Stimulated activated CD4-positive, alpha-beta T cell treated with anti-CD3 and anti-CD28 coated beads, Interleukin-2, amount 100 ng/mL, for 4 hours (primary cell): Measurements from ENCODE around the gene MYOM1.

Experiments
- DNase-seq: peaks from one replicate; pipeline ENCODE4 v3.0.0-alpha.2; 2020; ENCODE audit warnings: low read depth

MYOM1 gene

DNA sequence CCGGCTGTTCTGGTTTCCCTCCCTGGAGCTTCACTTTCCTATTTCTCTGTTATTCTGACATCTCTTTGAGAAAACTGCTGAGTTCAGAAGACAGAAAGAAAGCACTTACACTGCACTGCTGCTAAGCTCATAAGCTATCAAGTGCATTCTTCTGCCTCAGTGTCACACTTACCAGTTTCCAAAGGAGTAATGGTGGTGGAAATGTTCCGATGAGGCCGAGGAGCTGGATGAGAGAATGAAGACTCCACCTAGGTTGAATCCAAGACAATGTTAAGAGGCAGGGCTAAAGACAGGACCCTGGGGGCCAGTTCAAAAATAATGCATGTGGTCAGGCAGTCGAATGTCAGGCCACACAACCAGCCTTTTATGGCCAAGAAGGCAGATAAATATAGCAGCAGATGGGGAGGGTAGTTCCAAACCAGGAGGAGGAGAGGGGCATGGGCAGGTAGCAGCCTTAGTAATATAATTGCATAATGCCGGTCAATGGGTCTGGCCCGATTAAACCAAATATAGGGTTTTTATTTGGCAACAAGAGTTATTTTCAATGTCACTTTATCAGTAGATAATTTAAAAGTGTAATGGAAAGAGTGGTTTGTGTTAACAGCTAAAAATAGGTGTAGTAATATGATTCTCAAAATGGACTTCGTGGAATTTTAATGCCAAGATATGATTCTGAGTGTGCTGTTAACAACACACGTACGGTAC is at the start of gene MYOM1:
Gene MYOM1 (minus strand): TSS at position 338 of the 705 bp plus-strand sequence. CDS start 4,745 bp downstream, outside the sequence.
- no peak for DNase-seq

DNA sequence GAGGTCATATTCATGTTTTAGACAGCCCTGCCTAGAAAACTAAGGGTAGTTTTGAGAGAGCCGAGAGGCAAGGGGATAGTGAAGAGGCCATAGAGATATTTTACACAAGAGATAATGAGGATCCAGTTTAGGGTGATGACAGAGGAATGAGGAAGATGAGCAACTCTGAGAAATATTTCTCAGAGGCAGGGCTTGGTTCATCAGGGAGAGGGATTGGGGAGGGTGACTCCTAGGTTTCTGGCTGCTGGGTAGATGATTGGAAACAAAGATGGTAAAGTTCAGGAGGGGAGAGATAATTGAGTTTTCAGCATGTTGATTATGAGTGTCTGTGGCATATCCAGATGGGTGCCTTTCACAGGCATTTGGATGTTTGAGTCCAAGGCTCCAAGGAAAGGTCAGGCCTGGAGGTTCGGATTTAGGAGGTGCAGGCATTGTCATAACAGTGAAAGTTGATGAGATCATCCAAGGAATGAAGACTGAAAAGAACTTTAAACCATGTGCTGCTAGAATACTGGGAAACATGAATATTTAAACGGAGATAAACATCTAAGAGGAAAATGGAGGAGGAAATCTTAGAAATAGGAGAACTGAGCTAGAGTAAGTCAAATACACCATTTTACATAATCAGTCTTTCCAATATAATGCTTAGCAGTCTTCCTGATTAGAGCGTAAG is 49.6 kb upstream of the MYOM1 start:
- no peak for DNase-seq

DNA sequence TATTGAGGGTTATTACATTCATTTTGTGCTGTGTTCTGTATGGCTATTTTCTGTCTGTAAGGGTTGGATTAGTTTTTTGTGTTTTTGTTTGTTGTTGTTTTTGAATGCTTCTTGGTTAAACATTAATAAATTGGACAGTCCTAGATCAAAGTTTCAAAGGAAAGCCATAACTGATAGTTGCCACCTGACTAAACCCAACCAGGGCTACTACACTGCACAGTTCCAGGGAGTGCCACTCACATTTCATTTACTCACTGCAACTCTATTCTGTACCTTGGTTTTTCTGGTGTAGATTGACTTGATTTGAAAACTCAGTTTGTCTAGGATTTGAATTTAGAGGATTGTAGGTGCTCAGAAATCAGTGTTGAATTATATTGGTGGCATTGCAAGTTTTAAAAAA is 48.5 kb upstream of the MYOM1 start:
- DNase-seq = no peak

DNA sequence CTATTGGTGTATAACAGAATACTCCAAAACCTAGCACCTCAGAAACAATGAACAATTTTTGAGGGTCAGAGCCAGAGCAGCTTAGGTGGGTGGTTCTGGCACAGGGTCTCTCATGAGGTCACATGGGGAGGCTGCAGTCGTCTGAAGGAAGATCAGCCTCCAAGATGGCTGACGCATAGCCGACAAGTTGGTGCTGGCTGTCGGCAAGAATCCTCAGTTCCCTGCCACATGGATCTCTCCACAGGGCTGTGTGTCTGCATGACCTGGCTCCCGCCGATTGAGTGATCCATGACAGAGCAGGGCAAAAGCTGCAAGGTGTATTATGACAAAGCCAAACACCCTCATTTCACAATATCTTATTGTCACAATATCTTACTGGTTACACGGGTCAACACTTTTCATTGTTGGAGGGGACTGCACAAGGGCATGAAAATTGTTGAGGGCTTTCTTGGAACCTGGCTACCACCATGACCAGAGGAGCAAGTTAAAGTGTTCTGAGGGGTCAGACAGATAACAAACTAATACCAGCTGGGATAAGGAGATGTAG is 46.4 kb upstream of the MYOM1 start:
- DNase-seq = no peak

DNA sequence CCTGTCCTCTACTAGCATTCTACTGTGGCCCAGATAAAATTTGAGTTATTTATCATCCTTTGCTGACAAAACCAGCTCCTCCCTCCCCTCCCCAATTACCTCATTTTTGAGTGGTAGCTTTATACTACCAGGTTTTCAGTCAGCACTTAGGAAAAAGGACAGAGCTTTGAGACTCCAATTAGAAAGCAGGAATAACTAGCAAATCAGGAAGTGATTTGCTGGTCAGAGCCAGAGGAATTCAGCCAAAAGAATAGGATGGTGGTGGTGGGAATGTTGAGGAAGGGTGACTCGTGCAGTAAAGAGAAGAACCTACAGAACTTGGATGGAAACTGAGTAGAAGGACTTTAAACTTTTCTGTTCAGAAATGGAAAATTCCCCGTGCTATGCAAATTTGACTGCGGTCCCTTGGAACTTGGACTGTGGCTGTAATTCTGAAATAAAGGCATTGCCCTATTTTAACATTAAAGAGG is 45.8 kb upstream of the MYOM1 start:
- no peak for DNase-seq

DNA sequence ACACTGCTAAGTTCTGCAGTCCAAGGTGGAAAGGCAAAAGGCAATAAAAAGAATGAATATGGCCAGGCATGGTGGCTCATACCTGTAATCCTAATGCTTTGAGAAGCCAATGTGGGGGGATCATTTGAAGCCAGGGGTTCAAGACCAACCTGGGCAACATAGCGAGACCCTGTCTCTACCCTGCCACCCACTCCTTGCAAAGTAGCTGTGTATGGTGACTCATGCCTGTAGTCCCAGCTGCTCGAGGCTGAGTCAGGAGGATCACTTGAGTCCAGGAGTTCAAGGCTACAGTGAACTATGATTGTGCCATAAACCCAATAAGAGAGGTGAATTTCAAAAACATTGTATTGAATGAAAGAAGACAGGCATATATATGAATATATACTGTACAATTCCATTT is 44.6 kb upstream of the MYOM1 start:
- DNase-seq = no peak

DNA sequence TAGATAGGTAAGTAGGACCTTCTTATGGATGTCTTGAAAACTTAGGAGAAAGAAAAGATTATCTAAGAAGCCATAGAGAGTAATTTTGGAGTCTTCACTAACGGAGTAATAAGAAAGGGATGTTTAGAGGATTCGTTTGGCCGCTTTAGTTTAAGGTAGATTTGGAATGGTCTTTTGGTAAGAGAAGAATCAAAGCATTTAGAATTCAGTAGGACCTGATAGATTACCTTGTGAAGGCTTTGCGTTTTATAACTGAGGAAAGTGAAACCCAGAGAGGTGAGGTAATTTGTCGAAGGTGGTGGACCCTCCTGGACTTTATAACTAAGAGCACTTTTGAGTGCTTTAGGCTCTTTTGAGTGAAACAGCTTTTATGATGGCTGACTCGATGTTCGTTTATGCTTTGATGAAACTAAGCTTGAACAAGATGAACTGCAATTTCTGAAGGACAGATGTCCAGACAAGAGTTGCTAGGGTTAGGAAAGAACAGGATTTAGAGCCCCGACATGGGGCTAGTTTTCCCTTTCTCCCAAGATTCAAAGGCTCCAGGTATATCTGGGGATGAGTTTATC is 43.4 kb upstream of the MYOM1 start:
- DNase-seq = no peak

DNA sequence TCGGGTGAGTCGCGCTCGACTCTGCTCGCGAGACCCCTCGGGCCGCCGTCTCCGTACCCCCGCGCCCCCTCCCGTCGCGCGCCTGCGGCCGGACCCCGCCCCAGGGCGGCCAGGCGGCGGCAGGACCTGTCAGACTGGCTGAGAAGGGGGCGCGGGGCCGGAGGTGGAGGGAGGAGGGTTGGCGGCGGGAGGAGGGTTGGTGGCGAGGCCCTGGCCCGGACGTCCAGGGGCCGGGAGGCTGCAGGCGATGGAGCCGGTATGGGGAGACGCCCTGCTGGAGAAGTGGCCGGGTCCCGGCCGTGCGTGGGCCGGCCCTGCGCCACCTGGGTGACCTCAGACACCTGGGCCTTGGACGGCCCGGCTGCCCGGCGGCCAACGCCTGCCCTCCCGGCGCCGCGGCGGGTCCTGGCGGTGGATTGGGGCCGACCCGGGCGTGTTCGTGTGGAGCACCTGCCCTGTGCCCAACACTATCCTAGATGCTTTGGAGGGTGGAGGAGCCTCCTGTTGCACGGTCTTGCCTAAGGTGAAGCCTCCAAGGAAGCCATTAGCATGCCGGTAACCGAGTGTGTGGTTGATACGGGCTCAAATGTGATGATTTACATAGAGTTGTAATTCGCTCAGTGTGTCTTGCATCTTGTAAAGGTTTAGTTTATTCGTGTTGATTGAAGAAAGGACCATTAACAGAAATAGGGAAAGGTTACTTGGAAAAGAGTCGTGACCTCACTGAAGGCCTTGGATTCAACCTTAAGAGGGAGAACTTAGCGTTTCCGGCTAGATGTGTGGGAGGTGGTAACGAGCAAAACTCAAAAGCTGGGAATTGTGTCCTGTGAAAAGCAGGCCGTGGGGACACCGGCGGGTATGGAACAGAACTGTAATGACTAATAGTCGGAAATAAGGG is 42.7 kb upstream of the MYOM1 start:
- no peak for DNase-seq

DNA sequence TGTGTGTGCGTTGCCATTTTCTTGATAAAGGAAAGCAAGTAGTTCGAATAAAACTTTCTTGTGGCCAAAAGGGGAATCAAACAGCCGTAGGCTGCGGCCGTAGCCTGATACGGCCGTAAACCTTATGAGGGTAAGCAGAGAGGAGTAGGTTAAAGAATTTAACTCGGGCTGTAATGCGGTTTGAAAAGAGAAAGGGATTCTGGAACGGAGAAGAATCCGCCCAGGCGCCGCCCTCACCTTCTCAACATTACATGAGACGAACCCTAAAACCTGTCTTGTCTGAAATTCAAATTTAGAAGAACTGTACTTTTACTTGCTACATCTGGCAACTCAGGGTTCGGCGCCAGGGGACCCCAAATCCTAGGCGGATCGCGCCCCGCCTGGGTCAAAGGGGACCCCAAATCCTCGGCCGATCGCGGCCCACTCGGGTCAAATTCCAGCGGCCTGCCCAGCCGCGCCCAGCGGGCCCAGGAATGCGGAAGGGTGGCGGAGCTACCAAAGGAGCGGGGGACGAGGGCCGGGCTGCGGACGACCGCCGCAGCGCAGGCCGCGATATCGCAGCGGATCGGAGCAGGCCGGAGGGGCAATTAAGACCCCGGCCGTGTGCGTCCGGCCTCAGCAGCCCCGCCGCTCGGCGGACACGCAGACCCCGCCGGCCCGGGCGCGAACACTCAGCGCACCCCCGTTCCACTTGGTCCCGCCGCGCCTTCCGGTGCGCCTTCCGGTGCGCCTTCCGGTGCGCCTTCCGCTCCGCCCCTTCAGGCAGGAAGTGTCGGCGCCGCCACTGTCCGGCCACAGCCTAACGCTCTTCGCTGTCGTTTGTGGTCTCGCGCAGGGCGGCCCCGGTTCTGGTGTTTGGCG is 41.8 kb upstream of the MYOM1 start, which contains the start of gene MYL12B:
Gene MYL12B (plus strand): TSS at position 761 of the 861 bp plus-strand sequence. CDS start 10,766 bp downstream, outside the sequence.
- DNase-seq = peak; percentile 54

DNA sequence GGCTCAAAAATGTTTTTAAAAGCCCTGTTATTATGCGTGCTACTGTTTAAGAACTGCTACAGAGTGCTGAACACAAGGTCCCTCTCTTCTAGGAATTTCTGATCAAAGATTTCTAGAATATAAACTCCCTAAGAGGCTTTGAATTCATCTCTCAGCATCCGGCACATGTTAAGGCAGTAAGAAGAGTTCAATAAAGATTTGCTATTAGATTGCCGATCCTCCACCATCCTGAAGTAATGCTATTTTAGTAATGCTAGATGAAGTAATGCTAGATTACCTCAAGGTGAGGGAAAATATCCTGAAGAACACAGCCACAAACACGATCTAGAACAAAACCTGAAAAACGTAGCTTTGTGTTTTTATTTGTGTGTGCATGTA is 41.2 kb upstream of the MYOM1 start:
- DNase-seq = no peak

DNA sequence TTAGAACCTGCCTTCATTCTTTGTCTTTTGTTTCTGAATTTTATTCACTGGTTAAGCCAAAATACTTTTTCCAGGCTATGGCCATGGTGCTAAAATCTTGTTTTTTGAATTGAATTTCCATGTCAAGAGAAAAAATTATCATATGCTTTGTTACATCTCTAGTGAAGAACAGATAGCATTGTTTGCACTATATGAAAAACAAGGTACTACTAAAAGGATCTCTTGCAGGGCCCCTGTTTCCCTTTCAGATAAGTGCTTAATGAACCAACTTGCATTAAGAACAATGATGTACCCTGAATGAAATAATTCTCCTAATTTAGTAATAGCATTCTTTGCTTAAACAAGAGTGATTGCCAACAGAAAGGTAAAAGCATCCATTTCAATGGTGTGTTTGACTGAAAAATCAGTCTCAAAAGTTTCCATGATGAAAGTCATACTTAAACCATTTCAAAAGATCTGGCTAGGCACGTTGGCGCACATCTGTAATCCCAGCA is 37.9 kb upstream of the MYOM1 start:
- DNase-seq = no peak

DNA sequence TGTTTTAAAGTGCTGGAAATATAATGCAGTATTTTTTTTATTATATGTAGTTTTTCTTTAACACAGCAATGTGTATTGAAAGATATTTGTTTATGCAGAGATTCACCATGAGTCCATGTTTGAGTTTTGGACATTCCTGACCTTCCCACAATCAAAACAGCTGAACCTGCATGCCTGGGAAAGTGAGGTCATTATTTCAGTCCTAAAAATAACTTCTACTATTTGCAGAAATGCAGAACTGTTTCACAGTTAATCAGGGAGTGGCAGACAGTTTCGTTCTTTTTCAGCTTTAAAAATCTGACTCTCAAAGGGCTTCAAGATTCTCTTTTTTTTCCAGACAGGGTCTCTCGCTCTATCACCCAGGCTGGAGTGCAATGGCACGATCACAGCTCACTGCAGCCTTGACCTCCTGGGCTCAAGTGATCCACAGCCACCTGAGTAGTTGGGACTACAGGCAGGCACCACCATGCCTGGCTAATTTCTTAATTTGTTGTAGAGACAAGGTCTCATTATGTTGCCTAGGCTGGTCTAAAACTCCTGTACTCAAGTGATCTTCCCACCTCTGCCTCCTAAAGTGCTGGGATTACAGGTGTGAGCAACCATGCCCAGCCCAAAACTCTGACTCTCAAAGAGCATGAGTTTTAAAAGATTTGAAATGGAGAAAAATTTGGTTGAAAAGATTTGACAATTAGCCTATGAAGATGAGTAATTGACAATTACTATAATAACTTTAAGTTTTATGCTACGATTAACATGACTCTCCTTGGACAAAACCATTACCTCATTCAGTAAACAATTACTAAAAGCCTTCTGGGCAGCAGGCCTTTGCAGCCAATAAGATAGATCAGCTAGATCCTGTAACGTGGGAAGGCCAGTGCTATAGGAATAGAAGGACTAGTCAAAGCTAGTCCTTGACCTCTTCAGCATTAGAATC is 37.2 kb upstream of the MYOM1 start:
- no peak for DNase-seq

DNA sequence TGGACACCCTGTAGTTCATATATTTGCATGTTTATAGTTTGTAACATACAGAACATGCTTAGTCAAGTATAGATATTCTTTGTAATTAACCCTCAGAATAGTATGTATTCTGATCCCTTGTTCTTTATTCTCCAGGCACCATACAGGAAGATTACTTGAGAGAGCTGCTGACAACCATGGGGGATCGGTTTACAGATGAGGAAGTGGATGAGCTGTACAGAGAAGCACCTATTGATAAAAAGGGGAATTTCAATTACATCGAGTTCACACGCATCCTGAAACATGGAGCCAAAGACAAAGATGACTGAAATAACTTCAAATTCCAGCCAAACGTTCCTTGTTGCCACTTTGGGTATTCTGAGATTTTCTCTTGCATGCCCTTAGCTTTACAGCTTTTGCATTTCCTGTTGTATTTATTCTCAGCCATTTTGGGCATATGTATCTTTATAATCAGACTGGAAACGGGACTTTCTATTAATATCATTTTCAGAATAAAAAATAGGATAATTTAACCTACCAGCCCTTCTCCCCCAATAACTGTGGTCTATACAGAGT is 35.9 kb upstream of the MYOM1 start:
- no peak for DNase-seq

DNA sequence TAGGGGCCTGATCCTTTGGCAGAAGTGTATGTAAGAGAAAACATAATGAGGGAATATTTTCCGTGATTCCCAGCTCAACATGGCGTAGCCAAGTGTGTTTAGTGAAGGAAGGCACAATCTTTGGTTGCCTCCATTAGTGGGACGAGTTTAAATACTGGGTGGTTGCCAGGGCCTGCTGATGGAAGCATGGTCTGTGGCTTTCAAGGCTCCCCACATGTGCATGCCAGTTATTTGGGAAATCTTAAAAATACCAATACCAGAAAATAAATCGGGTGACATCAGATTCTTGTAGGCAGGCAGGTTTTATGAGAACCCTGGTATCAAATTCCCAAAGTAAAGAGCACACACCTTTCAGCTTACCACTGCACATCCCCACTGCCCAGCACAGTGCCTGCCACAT is 35.0 kb upstream of the MYOM1 start:
- no peak for DNase-seq

DNA sequence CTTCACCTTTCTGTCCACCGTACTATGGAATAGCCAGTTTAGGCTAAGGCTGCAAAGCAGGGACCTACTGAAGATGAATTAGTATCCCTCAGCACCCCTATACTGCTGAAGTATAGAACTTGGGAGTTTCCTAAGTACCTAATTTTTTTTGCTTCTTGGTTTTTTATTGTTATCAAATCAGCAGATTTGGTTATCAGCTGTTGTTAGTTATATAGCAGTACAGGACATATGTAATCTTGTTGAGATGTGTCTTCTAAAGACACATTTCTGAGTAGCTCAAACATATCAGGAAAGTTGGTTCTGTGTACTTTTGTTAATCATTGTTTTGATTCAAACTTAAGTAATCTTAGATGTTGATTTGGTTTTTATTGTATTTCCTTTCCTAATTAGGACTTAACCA is 33.1 kb upstream of the MYOM1 start:
- DNase-seq = no peak

DNA sequence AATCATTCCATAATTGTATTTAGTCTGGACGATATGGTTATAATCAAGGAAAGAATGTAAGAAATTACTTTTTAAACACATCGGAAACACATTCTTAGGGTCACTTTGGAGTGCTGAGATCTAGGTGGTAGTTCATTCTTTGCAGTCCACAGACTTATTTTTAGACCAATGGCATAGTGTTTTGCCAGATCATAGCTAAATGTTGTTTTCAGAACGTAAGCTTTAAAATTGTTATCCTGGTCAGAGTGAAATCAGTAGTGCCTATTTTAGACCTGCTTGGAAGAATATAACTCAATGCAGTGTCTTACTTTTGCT is 32.2 kb upstream of the MYOM1 start:
- no peak for DNase-seq

DNA sequence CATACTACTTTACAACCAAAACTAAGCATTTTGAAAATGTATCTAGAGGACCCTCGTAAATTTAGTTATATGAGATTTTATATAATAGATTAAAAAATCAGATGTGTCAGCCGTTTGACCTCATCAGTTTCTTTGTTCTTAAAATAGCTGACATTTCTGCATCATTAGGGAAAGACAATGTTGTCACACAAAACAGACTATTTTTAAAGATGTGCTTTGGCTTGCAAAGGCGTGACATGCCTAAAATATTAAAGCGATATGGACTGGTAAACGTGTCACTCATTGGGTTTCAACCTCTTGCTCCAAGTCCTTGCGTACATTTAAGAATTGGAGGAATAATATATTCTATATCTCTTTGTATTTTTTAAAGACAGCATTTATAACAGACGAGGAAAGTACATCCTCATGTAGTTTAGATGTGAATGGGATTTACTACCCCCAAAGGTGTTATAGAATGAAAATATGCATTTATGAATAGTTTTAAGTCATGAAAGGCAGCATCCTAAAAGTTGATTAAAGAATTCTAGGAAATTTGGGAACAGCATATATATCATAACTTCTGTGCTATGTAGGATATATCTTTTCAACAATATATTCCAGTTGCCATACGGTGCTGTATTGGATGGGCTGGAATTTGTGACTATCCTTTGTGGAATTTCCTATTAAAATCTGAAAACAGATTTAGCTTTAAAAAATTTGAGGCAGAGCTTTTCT is 31.6 kb upstream of the MYOM1 start:
- no peak for DNase-seq

DNA sequence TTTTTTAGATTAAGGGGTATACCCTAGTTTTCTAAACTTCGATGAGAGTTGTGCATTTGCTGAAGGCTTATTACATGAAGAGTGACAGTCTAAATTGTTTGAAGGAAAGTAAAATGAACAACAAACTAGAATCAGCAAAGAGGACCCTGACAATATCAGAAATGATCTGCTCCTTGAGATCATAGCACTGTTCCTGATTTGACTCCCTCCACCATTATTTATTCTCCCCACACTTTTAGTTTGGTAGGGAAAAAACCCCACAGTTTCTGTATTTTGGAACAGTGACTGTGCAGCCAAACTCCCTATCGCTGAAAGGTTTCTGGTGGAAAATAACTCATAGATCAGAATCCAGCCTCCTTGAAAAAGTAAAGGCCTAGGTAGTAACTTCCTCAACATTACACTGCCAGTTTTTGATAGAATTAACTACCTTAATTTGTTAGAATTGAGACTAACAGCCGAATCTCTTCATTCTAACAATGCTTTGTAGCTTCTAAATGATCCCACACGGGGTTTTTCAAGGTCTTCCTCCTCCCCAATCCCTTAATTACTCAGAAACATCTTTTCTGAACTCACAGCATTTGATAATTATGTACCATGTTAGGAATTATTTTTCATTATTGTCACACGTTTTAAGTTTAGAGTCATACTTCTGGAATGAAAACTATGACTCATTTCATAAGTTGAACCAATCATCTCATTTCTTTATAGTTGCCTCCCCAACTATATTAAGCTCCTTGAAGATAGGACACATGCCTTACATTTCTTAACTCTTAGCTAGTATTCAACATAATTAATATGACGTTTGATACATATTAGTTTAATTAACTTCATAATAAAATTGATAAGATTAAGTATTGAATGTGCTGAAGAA is 30.7 kb upstream of the MYOM1 start:
- DNase-seq = no peak
